ENCODE data around the gene PXMP4. TPM values are rescaled to one million over a fixed set of nuclear protein-coding genes. Genes with fewer than 3 reads are reported as not detected.

The PXMP4 gene
- total RNA-seq, 1 experiment from 2014 or later = 5.7 TPM

- no peak overlapping the region for H3K14ac ChIP-seq (ENCODE audit: insufficient read depth, low read length)
- H3K79me1 ChIP-seq (ENCODE audit: insufficient read depth, low read depth, low read length, poor library complexity, severe bottlenecking) = no peaks in the 10 kb centered on the region
- H2AFZ ChIP-seq (ENCODE audit: low read length) = no peak overlapping the region
- peaks cover 23 to 53% (median 35%) of the 10 kb centered on the region in 3 experiments; a peak in 6 of 7 replicates for H3K36me3 Mint-ChIP-seq (ENCODE audit: insufficient read depth in 1 of 3, low read depth in 3 of 3)
- no peak overlapping the region for H3K9ac ChIP-seq (ENCODE audit: extremely low read depth, insufficient read length, low read length)
- no peak for DNase-seq
- H3K4ac ChIP-seq (ENCODE audit: low read depth, low read length) = no peak overlapping the region
- no peaks in the 10 kb centered on the region for H4K20me1 ChIP-seq (ENCODE audit: control insufficient read depth, insufficient read depth, insufficient read length)
- no peak overlapping the region for H3T11ph ChIP-seq (ENCODE audit: low read length)
- WGBS (ENCODE audit: extremely low coverage, insufficient read length, low lambda C conversion rate) = no CpG with 5 or more reads among the region's 9 CpGs
- no peak overlapping the region for H2AK5ac ChIP-seq (ENCODE audit: insufficient read length, low read length)
- H3K9me3 Mint-ChIP-seq = no peaks in the 10 kb centered on the region
- peak overlapping the region; percentile 31 to 65 (median 41); a peak in 4 of 7 replicates for H3K27ac Mint-ChIP-seq
- TF ChIP-seq, protein P1, sequence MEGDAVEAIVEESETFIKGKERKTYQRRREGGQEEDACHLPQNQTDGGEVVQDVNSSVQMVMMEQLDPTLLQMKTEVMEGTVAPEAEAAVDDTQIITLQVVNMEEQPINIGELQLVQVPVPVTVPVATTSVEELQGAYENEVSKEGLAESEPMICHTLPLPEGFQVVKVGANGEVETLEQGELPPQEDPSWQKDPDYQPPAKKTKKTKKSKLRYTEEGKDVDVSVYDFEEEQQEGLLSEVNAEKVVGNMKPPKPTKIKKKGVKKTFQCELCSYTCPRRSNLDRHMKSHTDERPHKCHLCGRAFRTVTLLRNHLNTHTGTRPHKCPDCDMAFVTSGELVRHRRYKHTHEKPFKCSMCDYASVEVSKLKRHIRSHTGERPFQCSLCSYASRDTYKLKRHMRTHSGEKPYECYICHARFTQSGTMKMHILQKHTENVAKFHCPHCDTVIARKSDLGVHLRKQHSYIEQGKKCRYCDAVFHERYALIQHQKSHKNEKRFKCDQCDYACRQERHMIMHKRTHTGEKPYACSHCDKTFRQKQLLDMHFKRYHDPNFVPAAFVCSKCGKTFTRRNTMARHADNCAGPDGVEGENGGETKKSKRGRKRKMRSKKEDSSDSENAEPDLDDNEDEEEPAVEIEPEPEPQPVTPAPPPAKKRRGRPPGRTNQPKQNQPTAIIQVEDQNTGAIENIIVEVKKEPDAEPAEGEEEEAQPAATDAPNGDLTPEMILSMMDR (conservative IDR thresholded peaks at IDR 0.05) = no peak
- no peaks in the 10 kb centered on the region for H3K4me1 ChIP-seq (ENCODE audit: insufficient read depth, low read length)
- no peak overlapping the region for H2BK12ac ChIP-seq (ENCODE audit: insufficient read length, low read depth, low read length)
- H3K23ac ChIP-seq (ENCODE audit: insufficient read length, low read depth, low read length) = no peak overlapping the region
- H3K79me2 ChIP-seq (ENCODE audit: insufficient read depth, low read length) = peaks cover 7% of the 10 kb centered on the region; the same call in 1 of the 2 replicates
- H3K18ac ChIP-seq (ENCODE audit: insufficient read length, low read depth, low read length) = no peak overlapping the region
- H3K4me2 ChIP-seq (ENCODE audit: insufficient read depth, insufficient read length, low read length) = no peak overlapping the region
- H3K23me2 ChIP-seq (ENCODE audit: insufficient read length, low read depth, low read length, poor library complexity, severe bottlenecking) = peaks cover 10% of the 10 kb centered on the region
- H3K56ac ChIP-seq (ENCODE audit: insufficient read length, low read depth, low read length) = no peak overlapping the region
- no peak overlapping the region for H2BK15ac ChIP-seq (ENCODE audit: low read depth, low read length)
- no peak overlapping the region for H2BK5ac ChIP-seq (ENCODE audit: insufficient read length, low read length)
- H4K5ac ChIP-seq (ENCODE audit: insufficient read length, low read depth, low read length) = no peak overlapping the region
- no peak overlapping the region for H4K91ac ChIP-seq (ENCODE audit: insufficient read length, low read depth, low read length)
- no peak overlapping the region for H3K4me3 Mint-ChIP-seq
- no peak overlapping the region for H4K8ac ChIP-seq (replicated peaks; ENCODE audit: insufficient read length, low read depth, low read length)
- no peaks in the 10 kb centered on the region for H3K27me3 ChIP-seq (ENCODE audit: insufficient read depth, low read length)
- peaks cover 23% of the 10 kb centered on the region in 2 experiments for H3K4me1 Mint-ChIP-seq
- H2BK20ac ChIP-seq (ENCODE audit: low read depth, low read length, poor library complexity, severe bottlenecking) = no peak overlapping the region
- H2BK120ac ChIP-seq (ENCODE audit: low read depth, low read length, poor library complexity, severe bottlenecking) = no peak overlapping the region
- H3K27me3 Mint-ChIP-seq (ENCODE audit: low read depth) = peaks cover 3% of the 10 kb centered on the region
- H3K9me3 ChIP-seq (ENCODE audit: control insufficient read depth, low read depth, low read length) = no peaks in the 10 kb centered on the region
- H3K27ac ChIP-seq (ENCODE audit: insufficient read length, low read depth, low read length) = no peak overlapping the region
Observed at GRCh38 chr20:33681728-33682353, 38.3 kb downstream of the PXMP4 start.
